Stimulated activated CD4-positive, alpha-beta T cell treated with anti-CD3 and anti-CD28 coated beads, Interleukin-1b, Interleukin-23, amount 100 ng/mL, for 4 hours (primary cell): ENCODE measurements around the gene MSRB3.
"Not testable (repeated sequence)": the region's sequence is repeated elsewhere in the genome, so short reads cannot be mapped to it uniquely, and the experiment has no call there.

Source experiments
- DNase-seq, 2 donors: peaks; one replicate each; pipeline ENCODE4 v3.0.0-alpha.2; 2020; ENCODE audit warnings: low read depth in 2 of 2

MSRB3 gene

DNA sequence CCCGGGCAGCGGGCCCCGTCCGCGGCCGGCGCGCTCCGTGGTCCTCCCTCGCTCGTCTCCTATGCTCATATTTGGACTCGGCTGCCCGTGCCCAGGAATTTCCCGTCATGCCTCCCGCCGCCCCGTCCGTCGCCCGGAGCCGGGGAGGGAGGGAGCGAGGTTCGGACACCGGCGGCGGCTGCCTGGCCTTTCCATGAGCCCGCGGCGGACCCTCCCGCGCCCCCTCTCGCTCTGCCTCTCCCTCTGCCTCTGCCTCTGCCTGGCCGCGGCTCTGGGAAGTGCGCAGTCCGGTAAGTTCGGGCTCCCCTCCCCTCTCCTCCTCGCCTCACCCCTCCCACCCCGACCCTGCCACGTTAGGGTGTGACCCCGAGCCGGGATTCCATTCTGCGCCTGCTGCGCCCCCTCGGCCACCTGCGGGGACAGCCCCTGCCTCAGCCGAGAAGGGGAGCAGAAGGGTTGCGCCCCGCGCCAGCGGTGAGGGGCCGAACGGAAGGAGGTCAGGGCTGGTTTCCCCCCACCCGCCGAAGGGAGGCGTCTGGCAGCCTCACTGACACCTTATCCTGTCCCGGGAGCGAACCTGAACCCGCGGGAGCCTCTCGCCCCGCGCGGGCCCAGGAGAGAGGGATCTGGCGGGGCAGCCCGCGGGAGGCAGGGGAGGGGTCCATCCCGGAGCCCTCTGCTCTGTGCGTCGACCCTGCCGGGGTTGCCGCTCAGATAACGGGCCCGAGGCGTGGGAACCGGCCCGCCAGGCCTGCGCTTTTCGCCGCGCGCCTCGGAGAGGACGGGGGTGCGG is at the start of gene MSRB3:
TSS of gene MSRB3 (plus strand) at position 108 of the 793 bp plus-strand sequence. CDS start 29,897 bp downstream, outside the sequence.
- peak in 1 of 2 donors; percentile 1 for DNase-seq

DNA sequence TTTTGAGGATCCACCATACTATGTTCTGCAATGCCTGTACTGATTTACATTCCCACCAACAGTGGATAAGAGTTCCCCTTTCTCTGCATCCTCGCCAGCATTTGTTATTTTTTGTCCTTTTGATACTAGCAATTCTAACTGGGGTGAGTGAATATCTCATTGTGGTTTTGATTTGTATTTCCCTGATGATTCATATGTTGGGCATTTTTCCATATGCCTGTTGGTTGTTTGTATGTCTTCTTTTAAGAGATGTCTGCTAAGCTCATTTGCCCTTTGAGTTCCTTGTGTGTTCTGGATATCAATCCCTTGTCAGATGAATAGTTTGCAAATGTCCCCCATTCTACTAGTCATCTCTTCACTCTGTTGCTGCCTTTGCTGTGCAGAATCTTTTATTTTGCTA is 49.0 kb upstream of the MSRB3 start:
- DNase-seq, result no peak

DNA sequence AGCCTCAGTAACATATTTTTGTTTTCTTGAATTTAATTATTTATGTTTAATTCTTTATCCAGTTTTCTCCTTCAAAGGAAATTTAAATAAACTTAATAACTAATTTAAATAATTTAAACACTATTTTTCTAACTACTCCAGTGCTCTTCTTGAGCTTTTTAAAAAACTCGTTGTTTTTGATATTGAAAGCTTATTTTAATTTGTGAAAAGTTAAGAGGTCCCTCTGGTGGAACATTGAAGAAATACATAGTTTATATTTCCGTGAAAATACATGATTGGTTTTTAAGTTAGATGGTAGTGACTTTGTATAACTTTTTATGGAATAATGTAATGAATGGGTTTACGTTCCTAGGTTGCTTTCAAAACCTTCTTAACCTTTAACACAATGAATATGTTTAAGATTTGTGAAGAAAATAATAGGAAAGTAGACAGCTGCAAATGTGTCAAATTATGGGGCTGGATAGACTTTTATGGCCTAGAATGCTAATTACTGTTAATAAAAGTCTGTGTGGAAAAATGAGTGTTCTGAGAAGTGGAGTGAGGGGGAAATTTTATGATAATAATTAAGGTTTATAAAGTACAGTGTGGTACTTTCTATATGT is 45.9 kb upstream of the MSRB3 start:
- no peak for DNase-seq

DNA sequence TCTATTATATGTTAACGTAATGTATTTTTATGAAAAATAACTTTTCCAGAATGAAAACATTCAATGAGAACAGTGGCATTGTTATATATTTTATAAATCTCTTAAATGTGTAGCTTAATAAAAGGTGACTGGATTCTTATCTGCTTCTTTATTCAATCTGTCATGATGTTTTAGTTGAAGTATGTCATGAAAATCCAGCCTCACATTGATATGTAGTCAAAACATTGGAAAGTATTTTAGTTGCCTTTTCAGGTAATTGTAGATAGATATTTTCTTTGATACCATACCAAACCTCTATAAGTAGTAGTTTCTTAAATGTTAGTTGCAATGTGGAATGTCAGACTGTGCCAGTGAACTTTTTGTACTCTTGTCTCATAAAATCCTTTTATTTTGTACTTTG is 41.3 kb upstream of the MSRB3 start:
- no peak for DNase-seq

DNA sequence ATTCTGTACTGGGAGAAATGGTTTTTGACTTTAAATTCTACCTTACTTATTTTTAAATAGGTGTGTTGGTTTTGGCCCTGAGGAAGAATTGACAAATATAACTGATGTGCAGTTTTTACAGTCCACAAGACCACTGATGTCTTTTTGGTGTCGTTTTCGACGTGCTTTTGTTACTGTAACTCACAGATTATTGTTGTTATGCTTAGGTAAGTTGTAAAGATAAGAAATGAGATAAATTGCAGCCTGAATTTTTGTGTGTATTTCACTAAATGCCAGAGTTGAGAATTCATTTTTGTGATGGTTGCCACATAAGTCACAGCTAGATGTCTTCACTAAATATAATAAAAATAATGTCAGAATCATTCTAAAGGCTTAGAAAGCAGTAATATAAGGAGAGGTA is 39.9 kb upstream of the MSRB3 start:
- DNase-seq, result no peak

DNA sequence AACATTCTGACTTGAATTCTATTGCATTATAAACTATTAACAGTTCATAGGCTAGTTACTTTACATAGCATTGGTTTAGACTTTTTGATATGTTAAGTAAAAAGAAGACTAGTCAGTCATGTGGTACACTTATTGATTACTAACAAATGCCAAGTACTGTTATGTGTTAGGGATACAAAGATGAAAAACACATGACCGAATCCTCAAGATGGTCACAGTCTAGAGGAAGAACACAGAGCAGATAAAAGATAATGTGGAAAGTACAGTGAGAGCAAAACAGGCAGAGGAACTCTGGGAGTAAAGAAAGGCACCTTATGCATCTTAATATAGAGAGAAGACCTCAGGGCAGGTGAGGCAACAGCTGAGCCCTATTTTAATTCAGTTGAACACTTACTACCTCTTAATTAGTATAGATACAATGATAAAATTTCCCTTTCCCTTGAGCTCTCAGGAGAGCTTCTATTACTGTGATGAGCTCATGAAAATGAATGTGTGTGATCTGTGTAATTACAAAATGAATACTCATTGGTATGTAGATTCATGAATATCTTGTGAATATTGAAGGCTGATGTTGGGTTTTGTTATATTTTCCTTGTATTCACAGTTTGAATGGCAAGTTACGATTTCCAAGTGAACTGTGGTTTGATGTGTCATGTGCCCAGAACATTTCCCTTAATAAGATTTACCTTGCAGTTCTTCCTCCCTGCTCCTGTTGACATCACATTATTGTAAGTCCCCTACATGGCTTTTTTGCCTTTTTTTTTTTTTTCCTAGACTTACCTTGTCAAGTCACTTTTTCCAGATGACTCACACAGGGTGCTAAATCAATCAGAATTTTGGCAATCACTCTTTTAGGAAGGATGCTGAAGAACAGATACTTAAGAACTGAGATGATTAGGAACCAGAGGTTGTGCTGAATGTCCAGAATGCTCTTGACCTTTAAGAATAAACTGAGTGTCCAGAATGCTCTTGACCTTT is 29.5 kb upstream of the MSRB3 start:
- peak in 1 of 2 donors; percentile 9 for DNase-seq

DNA sequence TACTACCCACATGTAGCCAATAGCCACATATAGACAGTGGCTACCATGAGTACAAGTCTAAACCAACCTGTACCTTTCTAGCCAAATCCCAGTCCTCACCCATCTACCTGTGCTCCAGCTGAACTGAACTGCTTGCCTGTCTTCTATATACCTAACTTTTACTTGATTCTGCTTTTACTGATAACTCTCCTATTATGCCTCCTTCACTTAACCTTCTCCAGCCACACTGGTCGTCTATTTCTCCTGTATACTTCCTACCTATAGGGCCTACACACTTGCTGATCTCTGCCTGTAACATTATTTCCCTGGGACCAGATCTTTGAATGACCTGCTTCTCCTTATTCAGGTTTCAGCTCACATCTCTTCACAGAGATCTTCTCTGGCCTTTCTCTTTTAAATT is 26.0 kb upstream of the MSRB3 start:
- DNase-seq, result no peak

DNA sequence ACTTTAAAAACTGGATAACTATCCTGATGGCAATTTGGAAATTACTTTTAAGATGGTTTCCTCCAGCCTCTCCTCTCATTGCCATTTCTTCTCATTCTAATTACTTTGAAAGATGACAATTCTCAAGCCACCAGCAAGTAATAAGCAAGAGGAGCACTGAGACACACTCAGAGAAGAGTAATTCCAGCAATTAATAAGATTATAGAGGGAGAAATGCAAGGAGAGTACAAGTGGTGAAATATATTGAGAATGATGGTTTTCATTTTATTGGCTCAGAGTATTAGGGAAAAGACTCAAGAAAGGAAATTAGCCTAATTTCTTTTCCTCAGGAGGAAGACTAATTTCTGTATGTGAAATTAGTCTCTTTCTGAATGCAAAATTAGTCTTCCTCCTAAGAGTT is 20.5 kb upstream of the MSRB3 start:
- no peak for DNase-seq

DNA sequence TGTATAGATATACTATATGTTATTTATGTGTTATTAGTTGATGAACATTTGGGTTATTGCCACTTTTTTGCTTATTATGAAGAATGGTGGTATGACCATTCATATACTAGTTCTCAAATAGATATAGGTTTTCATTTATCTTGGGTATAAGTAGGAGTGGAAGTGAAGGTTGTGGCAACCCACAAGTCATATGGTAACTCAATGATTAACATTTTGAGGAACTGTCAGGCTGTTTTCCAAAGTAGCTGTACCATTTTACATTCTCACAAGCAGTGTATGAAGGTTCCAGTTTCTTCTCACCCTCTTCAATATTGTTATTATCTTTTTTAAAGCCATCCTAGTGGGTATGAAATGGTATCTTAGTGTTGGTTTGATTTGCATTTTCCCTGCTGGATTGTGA is 19.0 kb upstream of the MSRB3 start:
- no peak for DNase-seq

DNA sequence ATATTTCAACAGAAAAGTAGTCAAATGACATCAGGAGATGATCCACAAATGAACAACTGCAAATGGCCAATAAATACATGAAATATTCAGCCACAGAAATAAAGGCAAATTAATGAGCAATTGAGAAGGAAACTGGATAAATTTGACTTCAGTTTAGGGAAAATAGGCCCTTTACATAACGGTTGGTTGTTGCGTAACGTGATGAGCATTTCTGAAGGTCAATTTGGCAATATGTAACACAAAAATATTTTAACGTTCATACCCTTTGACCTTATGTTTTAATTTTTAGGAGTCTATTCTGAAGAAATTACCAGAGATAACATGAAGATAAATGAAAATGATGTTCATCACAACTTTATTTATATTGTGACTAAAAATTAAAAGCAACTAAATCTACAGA is 14.7 kb upstream of the MSRB3 start:
- DNase-seq, result no peak

DNA sequence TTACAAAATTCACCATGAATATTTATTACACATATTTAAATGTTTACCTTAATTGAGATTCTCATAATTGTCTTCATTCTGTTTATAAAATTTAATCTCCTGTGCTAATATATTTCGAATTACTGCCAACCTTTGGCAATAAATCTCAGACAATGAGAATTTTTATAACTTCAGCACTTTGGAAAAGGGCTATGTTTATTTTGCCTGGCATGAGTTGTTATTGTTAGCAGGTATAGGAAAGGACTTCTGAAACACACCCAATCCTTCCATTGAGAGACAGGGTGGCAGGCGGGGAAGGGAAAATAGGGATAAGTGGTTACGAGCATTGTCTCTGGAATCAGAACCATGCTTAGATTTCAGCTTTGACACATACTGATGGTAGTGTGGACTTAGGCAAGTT is 12.1 kb upstream of the MSRB3 start:
- DNase-seq, result no peak

DNA sequence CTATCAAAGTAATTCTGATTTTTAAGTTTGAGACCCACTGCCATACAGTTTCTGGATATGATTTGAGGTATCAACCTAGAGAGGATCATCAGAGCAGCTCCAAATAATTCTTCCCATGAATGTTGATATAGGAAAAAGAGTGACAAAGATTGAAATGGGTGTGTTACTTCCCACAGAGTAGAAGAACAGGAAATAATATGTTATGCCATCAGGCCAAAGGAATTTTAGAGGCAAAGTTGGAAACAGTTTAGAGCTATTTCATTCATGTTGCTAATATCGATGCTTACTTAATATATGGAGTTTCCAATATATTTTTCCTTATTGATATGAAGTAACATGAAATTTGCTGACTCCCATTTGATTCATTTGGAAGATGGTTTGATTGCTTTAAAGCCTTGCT is 8.9 kb upstream of the MSRB3 start:
- no peak for DNase-seq

DNA sequence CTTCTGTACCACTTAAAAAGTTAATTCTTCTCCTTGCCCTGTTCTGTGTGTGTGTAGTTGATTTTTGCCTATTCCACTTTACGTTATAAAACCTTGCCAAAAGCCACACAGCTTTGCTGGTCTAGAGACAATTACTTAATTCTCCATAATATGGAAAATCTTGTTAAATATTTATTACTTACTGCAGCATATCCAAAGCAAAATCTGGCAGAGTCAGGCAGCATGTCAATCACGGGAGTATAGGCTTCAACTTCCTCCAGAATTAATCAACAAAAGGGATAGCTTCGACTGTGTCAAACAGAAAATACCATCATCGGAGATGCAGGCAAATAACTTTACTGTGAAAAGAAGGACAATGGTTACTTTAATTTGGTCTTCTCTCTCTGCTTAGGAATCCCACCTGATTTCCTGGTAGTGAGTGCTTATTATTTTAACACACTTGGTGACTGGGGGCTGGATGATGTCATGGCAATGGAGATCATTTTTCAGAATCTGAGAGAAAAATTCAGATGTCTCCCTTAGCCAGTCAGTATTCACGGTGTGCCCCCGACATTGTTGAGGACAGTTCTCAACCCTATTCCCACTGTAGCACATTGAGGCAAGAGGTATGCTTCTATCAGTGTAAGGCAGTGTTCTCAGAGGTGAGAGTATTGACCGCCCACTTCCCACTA is 3.7 kb upstream of the MSRB3 start:
- no peak for DNase-seq

DNA sequence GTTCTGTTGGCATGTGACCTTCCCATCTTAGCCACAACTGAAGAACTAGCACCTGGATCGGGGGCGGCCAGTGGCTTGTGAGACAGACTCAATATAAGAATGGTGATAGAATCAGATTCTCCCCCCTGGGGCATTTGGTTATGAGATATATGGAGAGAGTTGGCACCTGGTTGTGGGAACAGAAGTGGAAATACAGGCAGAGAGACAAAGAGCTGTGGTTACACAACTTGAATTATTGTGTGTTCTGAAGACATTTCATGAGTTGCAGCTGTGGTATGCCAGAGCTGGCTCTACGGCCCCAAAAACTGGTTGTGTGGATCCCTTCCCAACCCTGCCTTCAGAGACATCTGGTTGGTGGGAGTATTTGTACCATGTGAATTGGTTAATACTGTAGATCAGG is 2.9 kb upstream of the MSRB3 start:
- no peak for DNase-seq

DNA sequence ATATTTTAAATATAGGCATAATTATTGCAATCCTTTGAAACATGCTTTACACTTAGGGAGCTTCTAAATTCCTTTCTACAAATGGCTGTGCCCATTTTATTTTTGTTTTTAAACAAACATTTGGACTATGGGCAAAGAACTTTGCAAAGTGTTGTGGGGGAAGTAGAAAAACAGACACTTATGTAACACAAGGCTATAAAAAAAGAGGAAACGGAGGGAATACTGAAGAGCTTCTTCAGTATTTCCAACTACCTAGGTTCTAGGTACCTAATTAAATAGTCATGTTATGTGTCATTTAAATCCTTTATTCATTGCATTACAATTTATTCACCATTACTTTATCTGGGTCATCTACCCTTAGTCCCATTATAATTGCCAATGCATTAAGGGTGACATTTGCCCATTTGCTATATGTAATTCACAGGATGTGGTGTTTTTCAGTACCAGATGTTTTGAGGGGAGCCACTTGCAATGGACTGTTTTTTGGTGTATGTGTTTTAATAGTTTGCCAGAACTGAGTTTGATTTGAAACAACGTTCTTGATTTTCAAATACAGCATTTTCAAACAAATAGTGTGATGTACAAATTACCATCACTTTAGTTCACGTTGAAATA is 1.5 kb upstream of the MSRB3 start:
- DNase-seq, result no peak

DNA sequence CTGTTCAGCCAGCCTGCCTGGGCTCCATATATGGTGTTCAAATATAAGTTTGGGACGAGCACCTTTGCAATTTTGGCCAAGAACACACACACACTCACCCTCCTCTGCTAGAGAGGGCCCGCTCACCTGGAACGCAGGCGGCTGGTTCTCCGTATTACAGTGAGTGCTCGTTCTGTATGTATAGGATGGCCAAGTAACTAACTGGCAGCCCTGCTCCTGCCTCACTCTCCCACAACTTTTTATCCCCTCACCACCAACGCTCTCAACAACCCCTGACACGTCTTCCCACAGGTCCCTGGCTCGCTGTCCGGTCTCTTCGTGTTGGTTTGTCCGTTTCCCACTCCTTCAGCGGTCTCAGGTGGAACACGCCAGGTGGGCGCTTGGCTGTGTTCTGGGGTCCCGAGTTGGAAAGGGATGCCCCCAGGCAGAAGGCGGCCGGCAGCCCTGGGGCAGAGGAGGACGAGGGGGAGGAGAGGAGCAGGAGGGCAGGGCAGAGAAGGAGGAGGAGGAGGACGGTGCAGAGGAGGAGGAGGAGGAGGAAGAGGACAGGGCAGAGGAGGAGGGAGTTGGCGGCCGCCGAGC is 398 bp upstream of the MSRB3 start:
- DNase-seq, result no peak

DNA sequence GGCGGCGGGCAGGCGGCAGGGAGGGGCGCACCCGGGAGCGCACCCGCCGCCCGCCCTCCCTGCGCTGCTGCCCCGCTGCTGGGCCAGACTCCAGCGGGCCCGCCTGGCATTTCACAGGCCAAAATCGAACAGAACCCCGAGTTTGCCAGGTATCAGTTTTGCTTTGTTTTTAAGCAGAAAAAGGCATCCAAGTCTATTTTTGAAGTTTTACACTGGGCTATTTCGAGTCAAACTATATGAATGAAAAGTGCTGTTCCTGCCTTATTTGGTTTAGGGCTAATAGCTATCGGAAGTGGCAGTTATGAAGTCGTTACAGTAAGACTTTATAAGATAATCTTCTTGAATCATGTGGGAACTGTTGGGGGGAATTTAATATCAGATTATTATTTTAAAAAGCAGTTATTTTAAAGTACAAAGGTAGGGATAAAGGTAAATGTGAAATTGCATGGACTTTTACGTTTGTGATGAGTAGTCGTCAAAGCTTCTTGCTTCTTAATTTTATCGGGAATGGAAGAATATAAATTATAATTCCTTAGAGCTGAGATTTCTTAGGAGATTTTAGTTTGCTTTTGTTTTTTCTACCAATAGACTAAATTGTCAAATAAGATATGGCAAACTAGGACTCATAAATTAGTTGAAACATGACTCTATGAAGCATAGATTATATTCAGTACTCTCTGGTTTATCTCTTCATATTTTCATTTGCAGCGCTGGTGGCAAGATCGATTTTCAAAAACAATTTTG is 1.1 kb downstream of the MSRB3 start:
- no peak for DNase-seq

DNA sequence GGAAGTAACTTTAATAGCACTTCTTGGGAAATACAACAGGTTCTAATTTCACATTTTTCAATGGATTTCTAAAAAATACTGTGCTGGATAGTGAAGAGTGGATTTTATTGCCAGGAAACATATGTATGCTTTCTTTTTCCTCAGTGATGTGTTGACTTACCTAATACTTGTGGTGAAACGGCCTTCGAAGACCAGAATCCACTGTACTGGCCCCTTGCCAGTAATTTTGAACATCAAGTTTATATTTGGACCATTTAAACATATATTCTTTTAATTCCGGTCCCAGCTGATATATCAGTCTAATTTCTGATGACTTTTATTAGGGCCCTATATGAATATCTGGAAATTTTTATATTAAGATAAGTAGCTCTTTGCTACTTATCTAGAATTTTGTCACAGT is 1.8 kb downstream of the MSRB3 start:
- no peak for DNase-seq

DNA sequence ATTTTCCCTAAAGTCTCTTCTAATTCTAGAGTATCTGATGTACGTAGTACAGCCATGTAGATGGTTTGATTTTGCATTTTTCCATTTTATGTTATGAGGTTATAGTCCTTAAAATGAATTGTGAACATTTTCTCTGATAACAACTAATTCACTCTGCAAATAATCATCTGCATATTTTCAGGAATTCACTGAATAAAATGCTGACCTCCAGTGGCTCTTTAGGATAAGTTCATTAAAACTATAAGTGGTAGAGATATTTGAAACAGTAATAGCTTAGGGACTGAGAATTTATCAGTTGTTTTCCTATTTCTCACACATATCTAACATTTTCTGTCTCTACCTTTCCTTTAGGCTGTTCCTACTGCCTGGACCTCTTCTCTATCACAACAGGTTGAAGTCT is 4.4 kb downstream of the MSRB3 start:
- no peak for DNase-seq

DNA sequence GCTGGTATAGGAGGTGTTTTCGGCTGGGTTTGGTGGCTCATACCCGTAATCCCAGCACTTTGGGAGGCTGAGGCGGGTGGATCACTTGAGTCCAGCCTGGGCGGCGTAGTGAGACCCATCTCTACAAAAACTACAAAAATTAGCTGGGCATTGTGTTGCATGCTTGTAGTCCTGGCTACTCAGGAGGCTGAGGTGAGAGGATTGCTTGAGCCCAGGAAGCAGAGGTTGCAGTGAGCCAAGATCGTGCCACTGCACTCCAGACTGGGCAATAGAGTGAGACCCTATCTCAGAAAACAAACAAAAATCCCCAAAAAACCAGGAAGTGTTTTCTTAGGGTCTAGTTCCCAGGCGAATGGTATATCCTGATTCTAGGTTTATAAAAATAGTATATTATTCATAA is 7.0 kb downstream of the MSRB3 start:
- DNase-seq, result not testable (repeated sequence)
